Fibroblast of villous mesenchyme (primary cell): Measurements from ENCODE around the gene PER3. TPM values are rescaled to one million over a fixed set of nuclear protein-coding genes. Genes with fewer than 3 reads are reported as not detected.

ENCODE experiments used
- DNase-seq: peaks from one replicate; pipeline ENCODE4 v3.0.0-alpha.2; 2010; ENCODE audit warnings: low read depth
- H3K4me3 ChIP-seq: 2 replicates; pipeline ENCODE4 v1.5.1; 2011; ENCODE audit warnings: low read depth, mild to moderate bottlenecking, low read length
- CTCF ChIP-seq: IDR thresholded peaks from 2 replicates; pipeline ENCODE4 v1.5.1; 2012; ENCODE audit warnings: low read depth, mild to moderate bottlenecking, low read length; ENCODE audit not compliant: insufficient read depth
- total RNA-seq: library from RNA; depleted of rRNA; stranded (reverse); fragments of >200 nt; gene quantifications from 2 replicates; pipeline ENCODE4 v1.2.3, GENCODE V29; 2012

PER3 gene
- total RNA-seq, 1 donor, result 5.6 TPM

GRCh38 chr1:7751174-7751573, 32.9 kb upstream of the PER3 start:
- no peak for TF ChIP-seq CTCF
- no peak overlapping the region for H3K4me3 ChIP-seq
- DNase-seq, result no peak

- H3K4me3 ChIP-seq, result peak overlapping the region; percentile 50
- DNase-seq, result peak; percentile 74
- TF ChIP-seq CTCF, result peak; percentile 77
Observed at GRCh38 chr1:7752512-7753417, 31.3 kb upstream of the PER3 start.

- no peak overlapping the region for H3K4me3 ChIP-seq
- no peak for DNase-seq
- no peak for TF ChIP-seq CTCF
Observed at GRCh38 chr1:7753641-7754040, 30.4 kb upstream of the PER3 start.

GRCh38 chr1:7754234-7754633, 29.9 kb upstream of the PER3 start:
- TF ChIP-seq CTCF, result no peak
- DNase-seq, result no peak
- no peak overlapping the region for H3K4me3 ChIP-seq

- no peak overlapping the region for H3K4me3 ChIP-seq
- TF ChIP-seq CTCF, result peak; percentile 43
- peak; percentile 13 for DNase-seq
Observed at GRCh38 chr1:7755448-7755847, 28.6 kb upstream of the PER3 start.

GRCh38 chr1:7760245-7760644, 23.8 kb upstream of the PER3 start:
- H3K4me3 ChIP-seq, result no peak overlapping the region
- DNase-seq, result no peak
- TF ChIP-seq CTCF, result no peak
